ENCODE measurements around the gene HVCN1. TPM values are rescaled to one million over a fixed set of nuclear protein-coding genes. Genes with fewer than 3 reads are reported as not detected.
"Not testable (repeated sequence)": the region's sequence is repeated elsewhere in the genome, so short reads cannot be mapped to it uniquely, and the experiment has no call there.

The HVCN1 gene
- total RNA-seq, 6 experiments from 2014 or later, result 0.55 to 2.4 (median 1.6) TPM

DNA sequence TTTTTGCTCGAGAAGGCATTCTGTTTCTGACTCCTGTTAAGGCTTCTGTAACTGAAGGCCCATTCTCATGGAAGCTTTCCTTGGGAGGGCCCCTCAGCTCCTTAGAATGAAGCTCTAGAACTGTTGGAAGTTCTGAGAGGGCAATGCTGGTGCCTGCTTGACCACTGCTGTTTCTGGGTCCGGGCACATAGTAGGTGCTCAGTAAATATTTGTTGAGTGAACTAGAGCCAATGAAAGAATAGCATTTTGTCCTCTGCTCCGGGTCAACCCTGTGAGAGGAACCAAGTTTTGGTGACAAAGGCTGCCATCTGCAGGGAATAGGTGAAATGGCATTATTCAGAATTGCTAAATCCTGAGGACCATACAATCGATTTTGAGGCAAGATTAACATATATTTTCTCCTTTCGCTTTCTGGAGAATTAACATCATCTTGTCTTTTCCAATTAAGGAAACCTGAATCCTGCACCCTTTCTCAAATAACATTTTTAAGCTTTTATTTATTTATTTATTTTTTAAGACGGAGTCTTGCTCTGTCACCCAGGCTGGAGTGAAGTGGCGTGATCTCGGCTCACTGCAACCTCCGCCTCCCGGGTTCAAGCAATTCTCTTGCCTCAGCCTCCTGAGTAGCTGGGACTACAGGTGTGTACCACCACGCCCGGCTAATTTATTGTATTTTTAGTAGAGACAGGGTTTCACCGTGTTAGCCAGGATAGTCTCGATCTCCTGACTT is 86.7 kb downstream of the HVCN1 start:
- peak; percentile 80 to 87 (median 83) for ATAC-seq
- not testable (repeated sequence) for DNase-seq, H3K27me3 ChIP-seq, H3K9me3 ChIP-seq, H3K4me3 ChIP-seq, H3K36me3 ChIP-seq, H3K4me1 ChIP-seq, H3K27ac ChIP-seq
- TF ChIP-seq, protein P1, sequence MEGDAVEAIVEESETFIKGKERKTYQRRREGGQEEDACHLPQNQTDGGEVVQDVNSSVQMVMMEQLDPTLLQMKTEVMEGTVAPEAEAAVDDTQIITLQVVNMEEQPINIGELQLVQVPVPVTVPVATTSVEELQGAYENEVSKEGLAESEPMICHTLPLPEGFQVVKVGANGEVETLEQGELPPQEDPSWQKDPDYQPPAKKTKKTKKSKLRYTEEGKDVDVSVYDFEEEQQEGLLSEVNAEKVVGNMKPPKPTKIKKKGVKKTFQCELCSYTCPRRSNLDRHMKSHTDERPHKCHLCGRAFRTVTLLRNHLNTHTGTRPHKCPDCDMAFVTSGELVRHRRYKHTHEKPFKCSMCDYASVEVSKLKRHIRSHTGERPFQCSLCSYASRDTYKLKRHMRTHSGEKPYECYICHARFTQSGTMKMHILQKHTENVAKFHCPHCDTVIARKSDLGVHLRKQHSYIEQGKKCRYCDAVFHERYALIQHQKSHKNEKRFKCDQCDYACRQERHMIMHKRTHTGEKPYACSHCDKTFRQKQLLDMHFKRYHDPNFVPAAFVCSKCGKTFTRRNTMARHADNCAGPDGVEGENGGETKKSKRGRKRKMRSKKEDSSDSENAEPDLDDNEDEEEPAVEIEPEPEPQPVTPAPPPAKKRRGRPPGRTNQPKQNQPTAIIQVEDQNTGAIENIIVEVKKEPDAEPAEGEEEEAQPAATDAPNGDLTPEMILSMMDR (IDR thresholded peaks at IDR 0.05), result peak; percentile 71 to 87 (median 78)
- 48% methylated on average over 14 of the region's 14 CpGs for WGBS (ENCODE audit: insufficient coverage, low coverage, low lambda C conversion rate, missing lambda C conversion rate)
- intact Hi-C loops (cut with DNase I), result loop anchor here (5.0 to 10.0 kb wide), 3 partner anchors 50 to 97 kb away; partner anchors contain the start of genes RAD9B (in 1 of the 2) and VPS29 (in 1 of the 2)

DNA sequence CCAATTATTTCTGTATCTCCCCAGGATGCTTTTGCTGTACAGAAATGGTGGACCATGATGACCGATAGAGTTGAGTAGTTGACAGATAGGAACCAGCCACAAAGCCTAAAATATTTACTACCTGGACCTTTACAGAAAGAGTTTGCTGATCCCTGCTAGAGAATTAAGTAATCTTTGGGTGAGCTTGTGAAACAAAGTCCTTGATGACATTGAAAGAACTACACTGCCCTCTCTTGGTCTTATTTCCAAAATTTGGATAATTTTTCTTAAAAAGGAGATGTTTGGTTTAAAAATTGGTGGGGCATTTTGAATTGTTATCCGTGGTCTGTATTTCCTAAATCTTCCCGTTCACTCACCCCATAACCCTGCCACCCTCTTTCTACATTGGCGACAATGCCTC is 88.7 kb downstream of the HVCN1 start:
- Histone ChIP-seq H3K27ac (peak overlapping the region in 1 of 3 donors; percentile 1), H3K4me1 (peaks cover 0 to 10% (median 0%) of the 10 kb centered on the region in 4 donors), H3K9me3 (no peaks in the 10 kb centered on the region), H3K36me3 (no peaks in the 10 kb centered on the region), H3K4me3 (no peak overlapping the region), H3K27me3 (no peaks in the 10 kb centered on the region)
- TF ChIP-seq POLR2A (IDR thresholded peaks at IDR 0.05), result no peak
- TF ChIP-seq, protein P1 (IDR thresholded peaks at IDR 0.05), result peak; percentile 50 to 71 (median 53)
- ATAC-seq (peak; percentile 84 to 90 (median 86)), DNase-seq (no peak)
- WGBS (ENCODE audit: insufficient coverage, low coverage, low lambda C conversion rate, missing lambda C conversion rate), result 6% methylated on average over 4 of the region's 4 CpGs
- intact Hi-C loops (cut with DNase I), result loop anchor here (5.0 to 10.0 kb wide), 3 partner anchors 48 to 95 kb away; partner anchors contain the start of genes RAD9B (in 1 of the 2) and VPS29 (in 1 of the 2)

DNA sequence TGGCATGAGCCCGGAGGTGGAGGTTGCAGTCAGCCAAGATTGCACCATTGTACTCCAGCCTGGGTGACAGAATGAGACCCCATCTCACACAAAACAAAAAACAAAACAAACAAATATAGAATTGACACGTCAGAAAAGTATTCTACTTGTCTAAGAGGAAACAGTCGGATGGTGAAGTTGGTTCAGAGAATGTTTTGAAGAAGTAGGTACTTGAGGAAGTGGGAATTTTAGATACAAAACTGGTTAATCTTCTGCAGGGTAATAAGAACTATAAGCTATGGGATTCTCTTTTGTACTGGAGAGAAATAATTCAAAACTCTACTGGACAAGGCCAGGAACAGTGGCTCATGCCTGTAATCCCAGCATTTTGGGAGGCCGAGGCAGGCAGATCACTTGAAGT is 89.6 kb downstream of the HVCN1 start:
- WGBS (ENCODE audit: insufficient coverage, low coverage, low lambda C conversion rate, missing lambda C conversion rate), result 51% methylated on average over 3 of the region's 4 CpGs
- no peak for TF ChIP-seq POLR2A (IDR thresholded peaks at IDR 0.05)
- TF ChIP-seq, protein P1 (IDR thresholded peaks at IDR 0.05), result no peak
- ATAC-seq (no peak), DNase-seq (no peak)
- Histone ChIP-seq H3K4me1 (peaks cover 0 to 10% (median 0%) of the 10 kb centered on the region in 4 donors), H3K9me3 (no peaks in the 10 kb centered on the region), H3K27me3 (no peaks in the 10 kb centered on the region), H3K27ac (no peak overlapping the region), H3K36me3 (no peaks in the 10 kb centered on the region), H3K4me3 (no peak overlapping the region)
- intact Hi-C loops (cut with DNase I), result loop anchor here in 1 of 2 donors (10.0 kb wide), 1 partner anchor 145 kb away; the partner anchor contains the start of gene ARPC3

Small RNAs within 50 kb of the gene (small RNA-seq; reads per million reads assigned to genes)
- 0 reads per million in 2 experiments for gene RN7SL387P

Other genes starting within 250 kb of the HVCN1 start
- gene ARPC3, start 238.8 kb downstream of the HVCN1 start, total RNA-seq, result 100 to 1,000 TPM in 3 of 6 experiments, 10 to 100 TPM in 3; 65.4 to 291 (median 101) TPM
- gene GPN3, start 220.9 kb downstream of the HVCN1 start, total RNA-seq, result 10 to 100 TPM in 5 of 6 experiments, 1 to 10 TPM in 1; 8.0 to 20.7 (median 13.9) TPM
- gene FAM216A, start 220.3 kb downstream of the HVCN1 start, total RNA-seq, result 1 to 10 TPM; 1.1 to 9.9 (median 3.1) TPM
- gene VPS29, start 187.0 kb downstream of the HVCN1 start, total RNA-seq, result 10 to 100 TPM; 37.9 to 61.2 (median 51.1) TPM
- gene RAD9B, start 186.8 kb downstream of the HVCN1 start, total RNA-seq, result under 1 TPM in 5 of 6 experiments, not detected in 1; 0.37 to 0.58 (median 0.51) TPM
- 10 to 100 TPM in 5 of 6 experiments, 1 to 10 TPM in 1; 6.3 to 15.0 (median 11.5) TPM for gene PPTC7, start 105.8 kb downstream of the HVCN1 start, total RNA-seq
- 10 to 100 TPM in 4 of 6 experiments, 1 to 10 TPM in 2; 9.6 to 17.0 (median 10.8) TPM for gene TCTN1, start 75.0 kb downstream of the HVCN1 start, total RNA-seq
- 10 to 100 TPM; 32.8 to 51.7 (median 36.2) TPM for gene PPP1CC, start 53.8 kb upstream of the HVCN1 start, total RNA-seq
- not detected for gene CCDC63, start 157.9 kb upstream of the HVCN1 start, total RNA-seq
- 1 to 10 TPM in 3 of 6 experiments, under 1 TPM in 3; 0.49 to 4.3 (median 1.0) TPM for gene MYL2, start 231.5 kb upstream of the HVCN1 start, total RNA-seq